ENCODE measurements around the gene NEK1.

DNA sequence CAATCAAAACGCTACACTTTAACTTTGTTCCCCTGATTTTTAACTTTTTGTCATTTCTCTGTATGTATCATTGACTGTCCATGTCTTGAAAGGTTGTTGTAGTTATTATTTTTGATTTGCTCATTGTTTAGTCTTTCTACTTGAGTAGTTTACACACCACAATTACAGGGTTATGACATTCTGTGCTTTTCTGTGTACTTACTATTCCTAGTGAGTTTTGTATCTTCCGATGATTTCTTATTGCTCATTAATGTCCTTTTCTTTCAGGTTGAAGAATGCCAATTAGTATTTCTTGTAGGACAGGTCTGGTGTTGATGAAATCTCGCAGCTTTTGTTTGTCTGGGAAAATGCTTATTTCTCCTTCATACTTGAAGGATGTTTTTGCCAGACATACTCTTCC, 252.4 kb downstream of the NEK1 start:
- no peak for TF ChIP-seq POLR2A (IDR thresholded peaks at IDR 0.05; ENCODE audit: low read length)
- TF ChIP-seq GATA1 (IDR thresholded peaks at IDR 0.05; ENCODE audit: low read depth, low read length): no peak

Data from erythroblast (primary cell).